ENCODE measurements around the gene PRDM16. TPM values are rescaled to one million over a fixed set of nuclear protein-coding genes. Genes with fewer than 3 reads are reported as not detected.

PRDM16 gene
- total and polyA plus RNA-seq, 2 of the 4 experiments (the other 2 are of a cell fraction) = 0.02 TPM; not detected in 1

DNA sequence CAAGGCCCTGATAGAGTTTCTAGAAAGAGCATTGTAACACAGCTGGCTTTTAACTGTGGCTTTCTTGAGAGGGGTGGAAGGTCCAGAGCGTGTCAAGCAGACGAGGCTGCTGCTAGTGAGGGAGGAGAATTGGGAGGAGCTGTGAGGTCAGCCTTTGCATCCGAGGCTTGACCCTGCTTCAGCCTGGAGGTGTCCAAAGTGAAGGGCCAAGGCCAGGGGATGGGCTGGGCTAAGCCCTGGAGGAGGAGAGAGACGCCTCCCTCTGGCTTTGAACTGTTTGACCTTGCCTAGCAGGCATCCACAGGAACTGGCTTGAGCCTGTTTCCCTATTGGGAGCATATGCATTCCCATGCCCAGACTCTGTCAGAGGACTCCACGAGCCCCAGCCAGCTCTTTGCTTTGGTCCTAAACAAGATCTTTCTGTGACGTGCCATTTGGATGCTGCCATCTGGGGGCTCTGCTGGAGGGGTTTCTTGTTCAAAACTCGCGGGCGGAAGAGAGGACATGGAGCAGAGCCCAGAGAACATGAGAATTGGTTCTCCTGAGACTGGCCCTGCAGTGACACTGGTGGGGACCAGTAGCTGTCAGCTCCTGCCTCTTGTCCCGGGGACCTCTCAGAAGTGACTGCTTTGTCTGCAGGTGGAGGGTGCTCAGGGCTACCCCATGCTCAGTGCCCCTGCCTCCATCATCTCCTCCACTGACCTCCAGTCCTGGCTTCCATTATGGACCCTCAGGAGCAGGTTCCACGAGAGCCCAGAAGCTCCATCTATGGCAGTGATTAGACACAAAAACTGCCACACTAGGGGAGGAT lies 42.2 kb upstream of the PRDM16 start:
- peaks cover 58% of the 10 kb centered on the region for H3K9me3 ChIP-seq (ENCODE audit: control insufficient read depth, insufficient read depth, low read length)
- dilution Hi-C loops (cut with HindIII; ENCODE audit: low sequenced_read_pairs, unreplicated experiment) = no loop called here
- no peak for TF ChIP-seq POLR2A (IDR thresholded peaks at IDR 0.05; ENCODE audit: low read depth, low read length)
- TF ChIP-seq MAFK (IDR thresholded peaks at IDR 0.05; ENCODE audit: low read depth, low read length) = no peak
- no peak for TF ChIP-seq RAD21 (IDR thresholded peaks at IDR 0.05; ENCODE audit: low read length)
- no peak for TF ChIP-seq FOS (IDR thresholded peaks at IDR 0.05; ENCODE audit: low read depth, low read length)
- TF ChIP-seq MXI1 (IDR thresholded peaks at IDR 0.05; ENCODE audit: borderline replicate concordance, low read depth, low read length) = no peak
- no peak for TF ChIP-seq CHD1 (IDR thresholded peaks at IDR 0.05; ENCODE audit: low read depth, low read length)
- no peak for TF ChIP-seq BHLHE40 (IDR thresholded peaks at IDR 0.05; ENCODE audit: low read depth, low read length)
- TF ChIP-seq RCOR1 (IDR thresholded peaks at IDR 0.05; ENCODE audit: insufficient replicate concordance, low read length) = no peak
- TF ChIP-seq MAZ (IDR thresholded peaks at IDR 0.05; ENCODE audit: borderline replicate concordance, low read depth, low read length) = no peak
- no peak for TF ChIP-seq NFE2L2 (IDR thresholded peaks at IDR 0.05; ENCODE audit: low read depth, low read length)
- TF ChIP-seq, protein P1, sequence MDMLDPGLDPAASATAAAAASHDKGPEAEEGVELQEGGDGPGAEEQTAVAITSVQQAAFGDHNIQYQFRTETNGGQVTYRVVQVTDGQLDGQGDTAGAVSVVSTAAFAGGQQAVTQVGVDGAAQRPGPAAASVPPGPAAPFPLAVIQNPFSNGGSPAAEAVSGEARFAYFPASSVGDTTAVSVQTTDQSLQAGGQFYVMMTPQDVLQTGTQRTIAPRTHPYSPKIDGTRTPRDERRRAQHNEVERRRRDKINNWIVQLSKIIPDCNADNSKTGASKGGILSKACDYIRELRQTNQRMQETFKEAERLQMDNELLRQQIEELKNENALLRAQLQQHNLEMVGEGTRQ (IDR thresholded peaks at IDR 0.05; ENCODE audit: low read depth, low read length) = no peak
- TF ChIP-seq CTCF (conservative IDR thresholded peaks at IDR 0.05; ENCODE audit: low read depth, low read length) = no peak
- TF ChIP-seq ELK1 (IDR thresholded peaks at IDR 0.05; ENCODE audit: borderline replicate concordance, low read depth, low read length) = no peak
- TF ChIP-seq RFX5 (IDR thresholded peaks at IDR 0.05; ENCODE audit: low read depth, low read length) = no peak
- no peak for TF ChIP-seq SMC3 (IDR thresholded peaks at IDR 0.05; ENCODE audit: low read depth, low read length)
- TF ChIP-seq CEBPB (IDR thresholded peaks at IDR 0.05; ENCODE audit: low read depth, low read length) = no peak
- no peak for DNase-seq
- no peaks in the 10 kb centered on the region for H4K20me1 ChIP-seq (ENCODE audit: insufficient read depth, low read length)
- H3K79me1 ChIP-seq (ENCODE audit: low read depth in 1 of 2, low read length in 2 of 2) = no peaks in the 10 kb centered on the region
- no TSS peak for BruUV-seq (replicated peaks)
- H3K9ac ChIP-seq (ENCODE audit: low read depth, low read length) = no peak overlapping the region
- H3K18ac ChIP-seq (ENCODE audit: low read depth, low read length) = no peak overlapping the region
- no peak overlapping the region for H4K91ac ChIP-seq (ENCODE audit: insufficient read depth, low read depth, low read length)
- in situ Hi-C loops (cut with MboI; ENCODE audit: low sequenced_read_pairs) = no loop called here
- H3K4ac ChIP-seq (ENCODE audit: low read depth, low read length) = no peak overlapping the region
- no peak overlapping the region for H2BK20ac ChIP-seq (ENCODE audit: low read depth, low read length)
- no peak overlapping the region for H3K4me3 ChIP-seq (ENCODE audit: insufficient read depth, low read depth, low read length)
- no peak overlapping the region for H2AFZ ChIP-seq (replicated peaks; ENCODE audit: low read length, poor library complexity)
- no peaks in the 10 kb centered on the region for H3K4me1 ChIP-seq (ENCODE audit: control insufficient read depth, insufficient read depth, low read length)
- H3K14ac ChIP-seq (replicated peaks; ENCODE audit: low read depth, low read length) = no peak overlapping the region
- H3K4me2 ChIP-seq (ENCODE audit: low read depth, low read length) = no peak overlapping the region
- no peak overlapping the region for H2AK5ac ChIP-seq (ENCODE audit: low read depth, low read length)
- H4K5ac ChIP-seq (ENCODE audit: low read depth, low read length) = no peak overlapping the region
- ATAC-seq (ENCODE audit: low read depth) = no peak
- H4K8ac ChIP-seq (ENCODE audit: low read depth in 2 of 2, low read length in 2 of 2) = no peak overlapping the region
- H3K27me3 ChIP-seq (ENCODE audit: control insufficient read depth, insufficient read depth, low read length) = no peaks in the 10 kb centered on the region
- ChIA-PET CTCF (no interaction called here), POLR2A (ENCODE audit: unreplicated experiment) (no interaction called here)
- intact Hi-C loops (cut with micrococcal nuclease) = no loop called here
- H3K23ac ChIP-seq (ENCODE audit: low read depth, low read length) = no peak overlapping the region
- H3K9me1 ChIP-seq (ENCODE audit: insufficient read depth, low read length) = no peaks in the 10 kb centered on the region
- H2AK9ac ChIP-seq (replicated peaks; ENCODE audit: low read depth, low read length, poor library complexity) = no peak overlapping the region
- H2BK15ac ChIP-seq (ENCODE audit: low read depth, low read length) = no peak overlapping the region
- WGBS, 2 experiments (ENCODE audit: extremely low coverage in 2 of 2, insufficient read length in 1 of 2) = 20% methylated on average over 1 of the region's 11 CpGs; no CpG with 5 or more reads in 1 of the 2 experiments
- H2BK120ac ChIP-seq (ENCODE audit: low read depth, low read length) = no peak overlapping the region
- no peak overlapping the region for H2BK5ac ChIP-seq (ENCODE audit: low read depth, low read length, poor library complexity, severe bottlenecking)
- H3K27ac ChIP-seq (ENCODE audit: insufficient read depth, low read length) = no peak overlapping the region
- H3K36me3 ChIP-seq (ENCODE audit: control insufficient read depth, insufficient read depth, low read length) = no peaks in the 10 kb centered on the region
- H3K56ac ChIP-seq (ENCODE audit: extremely low read depth, insufficient read depth, low read length) = no peak overlapping the region
